Measurements from ENCODE around the gene TFRC. TPM values are rescaled to one million over a fixed set of nuclear protein-coding genes. Genes with fewer than 3 reads are reported as not detected.

TFRC gene
- polyA plus RNA-seq, 3 donors: 6.6 to 43.1 (median 7.9) TPM

GRCh38 chr3:196012941-196013476, 68.9 kb downstream of the TFRC start:
- no peak overlapping the region for H3K4me3 Mint-ChIP-seq
- peaks cover 0 to 9% (median 8%) of the 10 kb centered on the region in 7 donors for H3K9me3 Mint-ChIP-seq
- TF ChIP-seq CTCF (IDR thresholded peaks at IDR 0.05): no peak
- Histone ChIP-seq H3K4me2 (replicated peaks; ENCODE audit: extremely low read depth, low read length, poor library complexity, severe bottlenecking) (no peak overlapping the region), H3K79me2 (ENCODE audit: insufficient read depth, low read length) (no peaks in the 10 kb centered on the region), H3K9me3 (replicated peaks in 1 of 2; ENCODE audit: control insufficient read depth in 1 of 2, insufficient read depth in 1 of 2, low read length in 2 of 2) (no peaks in the 10 kb centered on the region), H2AFZ (ENCODE audit: insufficient read depth, low read depth, low read length, poor library complexity, severe bottlenecking) (no peak overlapping the region), H3K27me3 (ENCODE audit: control insufficient read depth in 2 of 2, insufficient read depth in 2 of 2, low read length in 2 of 2) (no peaks in the 10 kb centered on the region), H3K36me3 (replicated peaks in 1 of 2; ENCODE audit: control insufficient read depth in 1 of 2, insufficient read depth in 2 of 2, low read length in 2 of 2) (no peaks in the 10 kb centered on the region), H3K4me1 (ENCODE audit: control insufficient read depth in 1 of 2, insufficient read depth in 2 of 2, low read length in 2 of 2) (no peaks in the 10 kb centered on the region), H4K20me1 (ENCODE audit: insufficient read depth, low read length) (no peaks in the 10 kb centered on the region), H3K9ac (ENCODE audit: insufficient read depth, low read length, poor library complexity, severe bottlenecking) (no peak overlapping the region), H3K4me3 (replicated peaks in 1 of 3; ENCODE audit: low read depth in 2 of 3, low read length in 3 of 3) (no peak overlapping the region), H3K27ac (ENCODE audit: low read depth in 1 of 2, low read length in 2 of 2) (no peak overlapping the region)
- DNase-seq: no peak
- H3K27ac Mint-ChIP-seq: no peak overlapping the region
- whole genome bisulfite sequencing (ENCODE audit: insufficient coverage): 91% methylated on average over 11 of the region's 15 CpGs
- peaks cover 2 to 7% (median 3%) of the 10 kb centered on the region in 3 donors for H3K27me3 Mint-ChIP-seq (ENCODE audit: low read depth in 3 of 3)
- intact Hi-C loops (cut with micrococcal nuclease): no loop called here
- no peaks in the 10 kb centered on the region for H3K4me1 Mint-ChIP-seq
- H3K36me3 Mint-ChIP-seq: no peaks in the 10 kb centered on the region

- no peak for DNase-seq
- Mint-ChIP-seq H3K27me3 (ENCODE audit: low read depth in 3 of 3) (peaks cover 2 to 11% (median 3%) of the 10 kb centered on the region in 3 donors), H3K36me3 (no peaks in the 10 kb centered on the region), H3K27ac (no peak overlapping the region), H3K9me3 (peaks cover 0 to 9% (median 8%) of the 10 kb centered on the region in 7 donors), H3K4me3 (no peak overlapping the region), H3K4me1 (no peaks in the 10 kb centered on the region)
- Histone ChIP-seq H3K27ac (ENCODE audit: low read depth in 1 of 2, low read length in 2 of 2) (no peak overlapping the region), H4K20me1 (ENCODE audit: insufficient read depth, low read length) (no peaks in the 10 kb centered on the region), H3K9ac (ENCODE audit: insufficient read depth, low read length, poor library complexity, severe bottlenecking) (no peak overlapping the region), H2AFZ (ENCODE audit: insufficient read depth, low read depth, low read length, poor library complexity, severe bottlenecking) (no peak overlapping the region), H3K27me3 (ENCODE audit: control insufficient read depth in 2 of 2, insufficient read depth in 2 of 2, low read length in 2 of 2) (no peaks in the 10 kb centered on the region), H3K4me2 (replicated peaks; ENCODE audit: extremely low read depth, low read length, poor library complexity, severe bottlenecking) (no peak overlapping the region), H3K9me3 (replicated peaks in 1 of 2; ENCODE audit: control insufficient read depth in 1 of 2, insufficient read depth in 1 of 2, low read length in 2 of 2) (no peaks in the 10 kb centered on the region), H3K4me3 (replicated peaks in 1 of 3; ENCODE audit: low read depth in 2 of 3, low read length in 3 of 3) (no peak overlapping the region), H3K36me3 (replicated peaks in 1 of 2; ENCODE audit: control insufficient read depth in 1 of 2, insufficient read depth in 2 of 2, low read length in 2 of 2) (no peaks in the 10 kb centered on the region), H3K79me2 (ENCODE audit: insufficient read depth, low read length) (no peaks in the 10 kb centered on the region), H3K4me1 (ENCODE audit: control insufficient read depth in 1 of 2, insufficient read depth in 2 of 2, low read length in 2 of 2) (no peaks in the 10 kb centered on the region)
- no peak for TF ChIP-seq CTCF (IDR thresholded peaks at IDR 0.05)
- intact Hi-C loops (cut with micrococcal nuclease): no loop called here
- WGBS (ENCODE audit: insufficient coverage): no CpG with 5 or more reads among the region's 4 CpGs
Observed at GRCh38 chr3:196012481-196012880, 69.4 kb downstream of the TFRC start.
